ENCODE results near the gene SEMA5B.

GRCh38 chr3:122969585-122970469 lies 57.7 kb downstream of the SEMA5B start:
- TF ChIP-seq, protein P1, sequence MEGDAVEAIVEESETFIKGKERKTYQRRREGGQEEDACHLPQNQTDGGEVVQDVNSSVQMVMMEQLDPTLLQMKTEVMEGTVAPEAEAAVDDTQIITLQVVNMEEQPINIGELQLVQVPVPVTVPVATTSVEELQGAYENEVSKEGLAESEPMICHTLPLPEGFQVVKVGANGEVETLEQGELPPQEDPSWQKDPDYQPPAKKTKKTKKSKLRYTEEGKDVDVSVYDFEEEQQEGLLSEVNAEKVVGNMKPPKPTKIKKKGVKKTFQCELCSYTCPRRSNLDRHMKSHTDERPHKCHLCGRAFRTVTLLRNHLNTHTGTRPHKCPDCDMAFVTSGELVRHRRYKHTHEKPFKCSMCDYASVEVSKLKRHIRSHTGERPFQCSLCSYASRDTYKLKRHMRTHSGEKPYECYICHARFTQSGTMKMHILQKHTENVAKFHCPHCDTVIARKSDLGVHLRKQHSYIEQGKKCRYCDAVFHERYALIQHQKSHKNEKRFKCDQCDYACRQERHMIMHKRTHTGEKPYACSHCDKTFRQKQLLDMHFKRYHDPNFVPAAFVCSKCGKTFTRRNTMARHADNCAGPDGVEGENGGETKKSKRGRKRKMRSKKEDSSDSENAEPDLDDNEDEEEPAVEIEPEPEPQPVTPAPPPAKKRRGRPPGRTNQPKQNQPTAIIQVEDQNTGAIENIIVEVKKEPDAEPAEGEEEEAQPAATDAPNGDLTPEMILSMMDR (IDR thresholded peaks at IDR 0.05; ENCODE audit: extremely low read depth in 1 of 2, insufficient read depth in 1 of 2, low read depth in 1 of 2, low read length in 2 of 2), result no peak
- no peak for TF ChIP-seq POLR2A (IDR thresholded peaks at IDR 0.05; ENCODE audit: low read depth, low read length)
- TF ChIP-seq JUN (IDR thresholded peaks at IDR 0.05; ENCODE audit: borderline replicate concordance, insufficient read depth, insufficient read length, low read depth), result no peak

Measured in endothelial cell of umbilical vein (primary cell).